H1 (cell line): ENCODE data around the gene GTF3C2. TPM values are rescaled to one million over a fixed set of nuclear protein-coding genes. Genes with fewer than 3 reads are reported as not detected.

Experiments used
- ASH2L ChIP-seq: fragments of 200-600, 300-600 bp; sonication (generic); IDR thresholded peaks from one replicate; pipeline ENCODE4 v1.7.1; 2017; ENCODE audit warnings: low read length
- CTCF ChIP-seq, 3 experiments: IDR thresholded peaks; 1 replicate in 2 of 3; 2 replicates in 1 of 3; pipeline versions ENCODE4 v1.5.1 to v1.6.1; 2011; ENCODE audit warnings: low read length in 3 of 3, mild to moderate bottlenecking in 3 of 3, inconsistent platforms in 2 of 3, low read depth in 1 of 3, moderate library complexity in 1 of 3; ENCODE audit not compliant: insufficient read depth in 1 of 3; ENCODE audit errors: control extremely low read depth in 1 of 3
- EGR1 ChIP-seq: IDR thresholded peaks from 2 replicates; pipeline ENCODE4 v1.6.1; 2011; ENCODE audit warnings: low read depth, low read length, borderline replicate concordance
- POU5F1 ChIP-seq: IDR thresholded peaks from 2 replicates; pipeline ENCODE4 v1.6.1; 2011; ENCODE audit warnings: low read depth, mild to moderate bottlenecking, low read length, moderate library complexity
- RBBP5 ChIP-seq: IDR thresholded peaks from 2 replicates; pipeline ENCODE4 v1.7.1; 2012; ENCODE audit warnings: low read depth, mild to moderate bottlenecking, inconsistent platforms, low read length, moderate library complexity, borderline replicate concordance
- SP4 ChIP-seq: IDR thresholded peaks from 2 replicates; pipeline ENCODE4 v1.6.1; 2012; ENCODE audit warnings: low read length, inconsistent platforms
- SRF ChIP-seq: IDR thresholded peaks from 2 replicates; pipeline ENCODE4 v1.6.1; 2011; ENCODE audit warnings: mild to moderate bottlenecking, low read depth, low read length, moderate library complexity
- USF2 ChIP-seq: IDR thresholded peaks from 2 replicates; pipeline ENCODE4 v1.6.1; 2011; ENCODE audit warnings: low read length, improper control_type of control experiment
- polyA plus RNA-seq, 7 experiments: library from polyadenylated mRNA; depleted of rRNA in 3 of 7; stranded (reverse) in 5 of 7; unstranded in 2 of 7; fragments of >200 nt in 5 of 7; fragments of 200-250 nt in 2 of 7; gene quantifications; 1 replicate in 5 of 7; 2 replicates in 1 of 7; 4 replicates in 1 of 7; pipeline versions ENCODE4 v1.2.1 to v1.2.3, GENCODE V29; 2011 to 2013; ENCODE audit warnings: missing spikeins in 2 of 7, mixed read lengths in 2 of 7
- total RNA-seq: library from RNA; stranded (reverse); fragmentation: NEBNext Ultra II Directional; extraction: Animal tissue kit (Norgen Biotek cat#: 25700); gene quantifications from 2 replicates; pipeline ENCODE4 v1.2.1, GENCODE V29; 2021

Gene GTF3C2
- total and polyA plus RNA-seq, 2 of the 8 experiments (the other 6 are each of a cell fraction or from before 2014, with no cell fraction given): 118 to 127 TPM

- no peak for TF ChIP-seq USF2
- no peak for TF ChIP-seq CTCF (IDR thresholded peaks at IDR 0.05; ENCODE audit: control extremely low read depth in 1 of 3, insufficient read depth in 1 of 3, low read depth in 1 of 3, low read length in 3 of 3)
- TF ChIP-seq RBBP5: no peak
- TF ChIP-seq SP4: no peak
- no peak for TF ChIP-seq POU5F1
- TF ChIP-seq SRF: no peak
- TF ChIP-seq ASH2L: no peak
- TF ChIP-seq EGR1: no peak
Measured at GRCh38 chr2:27313882-27314645, 42.5 kb downstream of the GTF3C2 start (continued).
